SK-N-SH treated with all-trans-retinoic acid at 6 μM for 48 hours (cell line): Measurements from ENCODE around the gene DNAJB7.

Experiments used
- TOX ChIP-seq: fragments of 250-450 bp; sonication (Bioruptor Pico); IDR thresholded peaks from 2 replicates; pipeline ENCODE4 v1.8.0; 2021; ENCODE audit warnings: mild to moderate bottlenecking, moderate library complexity, borderline replicate concordance
- ZFP30 ChIP-seq: fragments of 450-650 bp; formaldehyde crosslinking; IDR thresholded peaks from 2 replicates; pipeline ENCODE4 v1.5.0; 2022; ENCODE audit warnings: mild to moderate bottlenecking, moderate library complexity
- ZNF8 ChIP-seq: fragments of 450-650 bp; formaldehyde crosslinking; IDR thresholded peaks from 2 replicates; pipeline ENCODE4 v1.5.0; 2020; ENCODE audit warnings: mild to moderate bottlenecking, moderate library complexity
- TF ChIP-seq, protein P1 (sequence below): fragments of 250-450 bp; sonication (Bioruptor Pico); IDR thresholded peaks from 2 replicates; pipeline ENCODE4 v1.5.0; 2020; ENCODE audit warnings: mild to moderate bottlenecking, moderate library complexity

DNA sequence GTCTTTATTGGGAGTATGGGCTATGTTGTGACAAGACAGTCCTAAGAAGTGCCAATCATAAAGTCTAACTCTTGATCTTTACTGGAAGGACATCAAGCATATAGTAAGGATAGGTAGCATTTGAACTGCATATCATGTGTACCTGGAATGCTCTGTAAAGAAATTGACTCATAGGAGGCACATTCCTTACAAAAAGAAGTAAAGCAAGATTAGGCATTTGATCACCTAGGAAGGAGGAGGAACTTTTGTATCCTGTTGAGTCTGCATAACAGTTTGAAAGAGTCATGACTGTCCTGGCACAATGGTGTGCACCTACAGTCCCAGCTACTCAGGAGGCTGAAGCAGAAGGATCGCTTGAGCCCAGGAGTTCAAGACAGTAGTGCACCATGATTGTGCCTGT, 42.2 kb upstream of the DNAJB7 start:
- TF ChIP-seq, protein P1, sequence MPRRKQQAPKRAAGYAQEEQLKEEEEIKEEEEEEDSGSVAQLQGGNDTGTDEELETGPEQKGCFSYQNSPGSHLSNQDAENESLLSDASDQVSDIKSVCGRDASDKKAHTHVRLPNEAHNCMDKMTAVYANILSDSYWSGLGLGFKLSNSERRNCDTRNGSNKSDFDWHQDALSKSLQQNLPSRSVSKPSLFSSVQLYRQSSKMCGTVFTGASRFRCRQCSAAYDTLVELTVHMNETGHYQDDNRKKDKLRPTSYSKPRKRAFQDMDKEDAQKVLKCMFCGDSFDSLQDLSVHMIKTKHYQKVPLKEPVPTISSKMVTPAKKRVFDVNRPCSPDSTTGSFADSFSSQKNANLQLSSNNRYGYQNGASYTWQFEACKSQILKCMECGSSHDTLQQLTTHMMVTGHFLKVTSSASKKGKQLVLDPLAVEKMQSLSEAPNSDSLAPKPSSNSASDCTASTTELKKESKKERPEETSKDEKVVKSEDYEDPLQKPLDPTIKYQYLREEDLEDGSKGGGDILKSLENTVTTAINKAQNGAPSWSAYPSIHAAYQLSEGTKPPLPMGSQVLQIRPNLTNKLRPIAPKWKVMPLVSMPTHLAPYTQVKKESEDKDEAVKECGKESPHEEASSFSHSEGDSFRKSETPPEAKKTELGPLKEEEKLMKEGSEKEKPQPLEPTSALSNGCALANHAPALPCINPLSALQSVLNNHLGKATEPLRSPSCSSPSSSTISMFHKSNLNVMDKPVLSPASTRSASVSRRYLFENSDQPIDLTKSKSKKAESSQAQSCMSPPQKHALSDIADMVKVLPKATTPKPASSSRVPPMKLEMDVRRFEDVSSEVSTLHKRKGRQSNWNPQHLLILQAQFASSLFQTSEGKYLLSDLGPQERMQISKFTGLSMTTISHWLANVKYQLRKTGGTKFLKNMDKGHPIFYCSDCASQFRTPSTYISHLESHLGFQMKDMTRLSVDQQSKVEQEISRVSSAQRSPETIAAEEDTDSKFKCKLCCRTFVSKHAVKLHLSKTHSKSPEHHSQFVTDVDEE (CRISPR knock-in tag) = no peak
- no peak for TF ChIP-seq ZFP30 (CRISPR knock-in tag)
- no peak for TF ChIP-seq TOX (CRISPR knock-in tag)
- no peak for TF ChIP-seq ZNF8
